Skin epidermis (tissue), 12 donors: Measurements from ENCODE around the gene NRBP1.

Experiments used
- H3K27ac ChIP-seq, 21 experiments: fragments of 200-600 bp; sonication (generic) in 11 of 21; one replicate each; pipeline ENCODE4 v1.5.0; 2020; ENCODE audit warnings: mild to moderate bottlenecking in 3 of 21, inconsistent platforms in 2 of 21, moderate library complexity in 2 of 21
- H3K4me3 ChIP-seq, 7 experiments: fragments of 200-600 bp; sonication (generic) in 2 of 7; one replicate each; pipeline ENCODE4 v1.5.0; 2020; ENCODE audit warnings: inconsistent platforms in 2 of 7, mild to moderate bottlenecking in 2 of 7, moderate library complexity in 1 of 7

NRBP1 gene

DNA sequence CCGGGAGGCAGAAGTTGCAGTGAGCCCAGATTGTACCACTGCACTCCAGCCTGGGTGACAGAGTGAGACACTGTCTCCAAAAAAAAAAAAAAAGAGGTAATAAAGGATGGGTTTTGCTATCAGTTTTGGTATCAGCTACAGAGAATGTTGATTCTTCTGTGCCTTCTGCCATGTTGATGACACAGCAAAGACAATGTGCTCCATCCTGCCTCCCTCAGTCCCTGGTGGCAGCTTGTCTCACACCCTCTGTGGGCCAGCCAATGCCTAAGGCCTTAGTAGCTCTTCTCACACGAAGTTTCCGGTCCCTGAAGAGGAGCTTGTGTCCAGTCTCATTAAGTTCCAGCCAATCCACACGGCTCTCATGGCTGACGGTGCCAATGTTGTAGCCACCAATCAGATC is 43.5 kb downstream of the NRBP1 start:
- no peak overlapping the region for H3K27ac ChIP-seq
- no peak overlapping the region for H3K4me3 ChIP-seq

GRCh38 chr2:27485496-27485895 is 57.1 kb downstream of the NRBP1 start:
- no peak overlapping the region for H3K4me3 ChIP-seq
- H3K27ac ChIP-seq = no peak overlapping the region

- peak overlapping the region; percentile 35 to 66 (median 48) for H3K4me3 ChIP-seq
- peak overlapping the region in 11 of 21 experiments; percentile 29 to 72 (median 51) for H3K27ac ChIP-seq
Measured at GRCh38 chr2:27489118-27489497, 60.7 kb downstream of the NRBP1 start.

DNA sequence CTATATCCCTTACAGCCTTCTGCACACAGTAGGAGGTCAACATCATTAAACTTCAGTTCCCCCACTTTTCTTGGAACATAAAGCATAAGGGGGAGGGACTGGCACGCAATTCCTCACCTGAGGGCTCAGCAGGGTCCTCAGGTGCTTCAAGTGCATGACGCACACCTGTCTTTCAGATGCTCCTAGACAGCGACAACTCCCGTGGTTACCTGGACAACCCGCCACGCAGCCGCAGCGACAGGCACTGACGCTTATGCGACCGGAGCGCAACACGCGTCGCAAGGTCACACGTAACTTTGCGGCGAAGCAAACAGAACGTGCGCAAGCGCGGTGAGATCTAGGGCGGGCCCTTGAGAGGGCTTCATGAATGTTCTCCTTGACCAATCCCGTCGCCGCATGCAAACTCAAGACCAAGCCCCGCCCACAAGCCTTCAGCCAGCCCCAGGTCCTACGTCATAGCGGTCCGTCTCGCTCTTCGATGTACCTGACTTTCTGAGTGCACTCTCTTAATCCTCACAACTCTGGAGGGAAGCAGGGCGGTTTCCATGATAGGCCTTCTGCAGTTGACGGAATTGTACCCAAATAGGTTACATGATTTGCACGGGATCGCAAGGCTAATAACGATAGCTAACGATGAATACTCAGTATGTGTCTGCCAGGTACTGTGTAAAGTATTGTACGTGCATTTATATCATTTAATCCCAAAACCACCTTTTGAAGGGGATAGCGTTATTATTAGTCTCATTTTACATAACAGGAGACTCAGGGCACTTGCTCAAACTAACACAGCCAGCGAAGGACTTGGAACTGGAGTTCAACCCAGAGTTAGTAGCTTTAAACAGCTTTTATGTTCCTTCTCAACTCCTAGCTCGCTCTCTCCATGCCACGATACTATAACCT is 61.3 kb downstream of the NRBP1 start, which contains the start of gene IFT172:
IFT172 (minus strand) TSS at position 246 of the 900 bp plus-strand sequence; CDS start at position 156, 90 bp downstream.
- H3K27ac ChIP-seq = peak within 1 kb of the TSS in 17 of 21 experiments; percentile 2 to 72 (median 51)
- peak within 1 kb of the TSS; percentile 35 to 66 (median 48) for H3K4me3 ChIP-seq
